Stomach (tissue), 9 donors: ENCODE measurements around the gene DTD1. TPM values are rescaled to one million over a fixed set of nuclear protein-coding genes. Genes with fewer than 3 reads are reported as not detected.

Source experiments
- DNase-seq, 2 donors: peaks; one replicate each; pipeline versions ENCODE4 v3.0.0 to v3.0.0-alpha.2; 2013 to 2019
- H3K27ac ChIP-seq, 5 donors: fragments of 200-600 bp in 4 of 5; sonication (generic) in 4 of 5; one replicate each; pipeline ENCODE4 v1.5.1; 2013 to 2019; ENCODE audit warnings: mild to moderate bottlenecking in 1 of 5, moderate library complexity in 1 of 5
- H3K27me3 ChIP-seq, 3 donors: fragments of 200-600 bp; sonication (generic); one replicate each; pipeline ENCODE4 v1.5.1; 2017 to 2019; ENCODE audit warnings: mixed run types in 1 of 3
- H3K36me3 ChIP-seq, 4 donors: fragments of 200-600 bp; sonication (generic); 1 replicate in 3 of 4; 2 replicates in 1 of 4; pipeline ENCODE4 v1.5.1; 2016 to 2019
- H3K4me1 ChIP-seq, 4 donors: fragments of 200-600 bp; sonication (generic); one replicate each; pipeline ENCODE4 v1.5.1; 2016 to 2019
- H3K4me3 ChIP-seq, 4 donors: fragments of 200-600 bp; sonication (generic) in 3 of 4; one replicate each; pipeline ENCODE4 v1.5.1; 2016 to 2019; ENCODE audit warnings: mild to moderate bottlenecking in 1 of 4
- H3K9me3 ChIP-seq, 4 donors: fragments of 200-600 bp; sonication (generic); one replicate each; pipeline ENCODE4 v1.5.1; 2016 to 2019
- EP300 ChIP-seq: sonication (generic); formaldehyde crosslinking; IDR thresholded peaks from one replicate; pipeline ENCODE4 v1.6.1; 2017; ENCODE audit warnings: antibody characterized with exemption
- POLR2A ChIP-seq, 4 donors: fragments of 450-650 bp; IDR thresholded peaks; one replicate each; pipeline ENCODE4 v1.6.1; 2016; ENCODE audit warnings: antibody characterized with exemption in 4 of 4, control low read depth in 2 of 4, mild to moderate bottlenecking in 1 of 4, moderate library complexity in 1 of 4
- POLR2AphosphoS5 ChIP-seq, 3 donors: sonication (generic); formaldehyde crosslinking; IDR thresholded peaks; one replicate each; pipeline ENCODE4 v1.6.1; 2016; ENCODE audit warnings: antibody characterized with exemption in 3 of 3
- WGBS, 5 donors: extraction: QIAGEN DNeasy Blood & Tissue Kit in 3 of 5; methylation state at CpG; one replicate each; pipeline versions ENCODE4 v1.1.5 to v1.1.7; 2013 to 2018; 5-methylcytosine and 5-hydroxymethylcytosine counted together
- intact Hi-C: fragments of 100-400 bp; cut with DNase I; formaldehyde crosslinking; loops from one replicate; pipeline ENCODE4 v1.15.1; 2023; ENCODE audit warnings: low total_unique reads
- polyA plus RNA-seq, 3 donors: library from polyadenylated mRNA; stranded (reverse); fragments of 200-250 nt; gene quantifications; one replicate each; pipeline ENCODE4 v1.2.3, GENCODE V29; 2013
- total RNA-seq, 5 donors: library from RNA; depleted of rRNA; stranded (reverse); fragments of >200 nt; gene quantifications; one replicate each; pipeline versions ENCODE4 v1.1.0 to v1.2.3, GENCODE V29; 2014 to 2016
- TF ChIP-seq, protein P1 (sequence below), 7 experiments: fragments of 450-650 bp in 4 of 7; fragments of 200-600 bp in 3 of 7; sonication (generic) in 3 of 7; IDR thresholded peaks; one replicate each; pipeline ENCODE4 v1.5.1; 2016 to 2019; ENCODE audit warnings: antibody characterized with exemption in 7 of 7, control low read depth in 2 of 7, mild to moderate bottlenecking in 1 of 7
- donor health status: healthy with polysubstance abuse.
- donor health status: Bipolar disorder and iron deficiency.
- donor health status: healthy.

The DTD1 gene
- total and polyA plus RNA-seq, 8 donors, result 4.5 to 30.4 (median 15.7) TPM; not detected in 1

DNA sequence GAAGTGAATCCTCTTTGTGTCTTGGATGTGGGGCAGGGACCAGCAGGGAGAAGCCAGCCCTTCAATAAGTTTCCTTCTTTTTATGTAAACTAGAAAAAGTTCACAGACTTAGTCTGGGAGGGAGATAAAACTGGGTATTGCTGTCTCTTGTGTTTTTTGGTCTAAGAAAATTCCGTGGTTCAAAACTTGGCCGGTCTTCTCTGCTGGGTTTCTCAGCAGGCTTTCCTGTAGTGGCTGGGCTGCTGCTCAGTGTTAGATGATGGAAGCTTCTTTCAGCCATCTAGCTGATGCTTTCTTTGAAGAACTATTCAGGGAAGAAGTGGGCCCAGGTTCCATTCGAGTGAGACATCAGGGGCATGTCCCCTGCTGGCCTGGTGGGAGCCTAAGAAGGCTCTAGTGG, 155.0 kb downstream of the DTD1 start:
- intact Hi-C loops, result no loop called here
- WGBS, 5 donors, result 75 to 91% (median 77%) methylated on average over 3 of the region's 3 CpGs
- H3K27ac ChIP-seq, result no peak overlapping the region

DNA sequence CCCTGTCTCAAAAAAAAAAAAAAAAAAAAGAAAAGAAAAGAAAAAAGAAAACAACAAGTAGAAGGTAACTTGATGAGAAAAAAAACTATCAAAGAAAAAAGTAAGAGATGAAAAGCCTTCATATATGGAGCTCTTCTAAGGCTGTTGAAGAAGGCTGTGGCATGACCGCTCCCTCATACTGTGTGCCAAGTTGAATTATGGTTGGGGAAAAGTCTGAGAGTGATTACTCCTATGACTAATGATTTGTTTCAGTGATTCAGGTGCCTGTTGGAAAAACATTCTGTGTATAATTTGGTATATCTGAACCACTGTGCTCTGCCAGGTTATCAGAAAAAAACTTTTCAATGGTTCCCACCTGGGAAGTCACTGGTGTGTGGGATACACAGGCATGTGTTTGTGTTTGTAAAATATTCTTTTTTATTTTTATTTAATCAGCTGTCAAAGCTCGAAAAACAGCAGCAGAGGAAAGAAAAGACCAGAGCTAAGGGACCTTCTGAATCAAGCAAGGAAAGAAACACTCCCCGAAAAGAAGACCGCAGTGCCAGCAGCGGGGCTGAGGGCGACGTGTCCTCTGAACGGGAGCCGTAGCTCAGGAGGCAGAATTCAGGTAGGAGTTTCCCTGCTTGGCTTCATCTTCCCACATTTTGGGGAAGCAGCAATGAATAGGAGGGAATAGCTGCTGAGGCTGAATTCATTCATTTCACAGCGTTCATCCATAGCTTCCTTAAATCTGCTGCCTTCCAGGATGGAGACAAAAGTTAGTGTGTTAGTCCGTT, 156.0 kb downstream of the DTD1 start:
- peaks cover 3 to 36% (median 20%) of the 10 kb centered on the region in 4 donors for H3K36me3 ChIP-seq
- no peaks in the 10 kb centered on the region for H3K27me3 ChIP-seq
- H3K4me1 ChIP-seq, result peaks cover 0 to 7% (median 0%) of the 10 kb centered on the region in 4 donors
- WGBS, 5 donors, result 82 to 92% (median 90%) methylated on average over 11 of the region's 11 CpGs
- no peak for DNase-seq
- no peak overlapping the region for H3K4me3 ChIP-seq
- intact Hi-C loops, result no loop called here
- H3K9me3 ChIP-seq, result no peaks in the 10 kb centered on the region
- TF ChIP-seq, protein P1, sequence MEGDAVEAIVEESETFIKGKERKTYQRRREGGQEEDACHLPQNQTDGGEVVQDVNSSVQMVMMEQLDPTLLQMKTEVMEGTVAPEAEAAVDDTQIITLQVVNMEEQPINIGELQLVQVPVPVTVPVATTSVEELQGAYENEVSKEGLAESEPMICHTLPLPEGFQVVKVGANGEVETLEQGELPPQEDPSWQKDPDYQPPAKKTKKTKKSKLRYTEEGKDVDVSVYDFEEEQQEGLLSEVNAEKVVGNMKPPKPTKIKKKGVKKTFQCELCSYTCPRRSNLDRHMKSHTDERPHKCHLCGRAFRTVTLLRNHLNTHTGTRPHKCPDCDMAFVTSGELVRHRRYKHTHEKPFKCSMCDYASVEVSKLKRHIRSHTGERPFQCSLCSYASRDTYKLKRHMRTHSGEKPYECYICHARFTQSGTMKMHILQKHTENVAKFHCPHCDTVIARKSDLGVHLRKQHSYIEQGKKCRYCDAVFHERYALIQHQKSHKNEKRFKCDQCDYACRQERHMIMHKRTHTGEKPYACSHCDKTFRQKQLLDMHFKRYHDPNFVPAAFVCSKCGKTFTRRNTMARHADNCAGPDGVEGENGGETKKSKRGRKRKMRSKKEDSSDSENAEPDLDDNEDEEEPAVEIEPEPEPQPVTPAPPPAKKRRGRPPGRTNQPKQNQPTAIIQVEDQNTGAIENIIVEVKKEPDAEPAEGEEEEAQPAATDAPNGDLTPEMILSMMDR (IDR thresholded peaks at IDR 0.05), result no peak
- TF ChIP-seq POLR2AphosphoS5 (IDR thresholded peaks at IDR 0.05) (no peak), POLR2A (IDR thresholded peaks at IDR 0.05) (no peak), EP300 (no peak)
- H3K27ac ChIP-seq, result no peak overlapping the region

More for the DNA sequence above, 155.0 kb downstream of the DTD1 start:
- Histone ChIP-seq H3K9me3 (no peaks in the 10 kb centered on the region), H3K36me3 (peaks cover 3 to 36% (median 20%) of the 10 kb centered on the region in 4 donors), H3K4me3 (no peak overlapping the region), H3K27me3 (no peaks in the 10 kb centered on the region), H3K4me1 (peaks cover 0 to 13% (median 0%) of the 10 kb centered on the region in 4 donors)
- DNase-seq, result no peak
- TF ChIP-seq POLR2A (IDR thresholded peaks at IDR 0.05), result no peak
- TF ChIP-seq POLR2AphosphoS5 (IDR thresholded peaks at IDR 0.05), result no peak
- TF ChIP-seq, protein P1 (IDR thresholded peaks at IDR 0.05), result no peak
- TF ChIP-seq EP300, result no peak

DNA sequence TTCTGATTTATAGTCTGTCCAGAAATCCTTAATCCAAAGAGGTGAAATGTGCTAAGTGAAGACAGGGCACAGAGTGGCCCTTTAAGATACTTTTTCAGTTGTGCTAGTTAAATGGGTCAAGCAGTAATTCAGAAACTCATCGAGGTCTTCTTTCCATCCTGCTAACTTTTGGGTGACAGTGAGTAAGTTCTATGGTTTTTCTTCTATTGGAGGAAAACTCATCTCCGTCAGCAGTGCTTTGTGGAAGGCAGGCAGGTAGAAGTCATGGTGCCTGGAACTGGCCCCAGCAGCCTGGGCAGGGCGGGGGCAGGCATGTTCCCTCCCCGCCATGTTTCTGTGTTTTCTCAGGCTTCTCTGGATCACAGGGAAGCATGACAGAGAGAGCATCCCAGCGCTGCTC, 159.2 kb downstream of the DTD1 start:
- Histone ChIP-seq H3K9me3 (no peaks in the 10 kb centered on the region), H3K4me3 (no peak overlapping the region), H3K27ac (no peak overlapping the region), H3K27me3 (no peaks in the 10 kb centered on the region), H3K36me3 (peaks cover 3 to 36% (median 20%) of the 10 kb centered on the region in 4 donors), H3K4me1 (no peaks in the 10 kb centered on the region)
- intact Hi-C loops, result no loop called here
- DNase-seq, result no peak
- WGBS, 5 donors, result 74 to 88% (median 83%) methylated on average over 4 to 5 of the region's 5 CpGs
- TF ChIP-seq POLR2A (IDR thresholded peaks at IDR 0.05) (no peak), EP300 (no peak), POLR2AphosphoS5 (IDR thresholded peaks at IDR 0.05) (no peak)
- TF ChIP-seq, protein P1 (IDR thresholded peaks at IDR 0.05), result no peak

DNA sequence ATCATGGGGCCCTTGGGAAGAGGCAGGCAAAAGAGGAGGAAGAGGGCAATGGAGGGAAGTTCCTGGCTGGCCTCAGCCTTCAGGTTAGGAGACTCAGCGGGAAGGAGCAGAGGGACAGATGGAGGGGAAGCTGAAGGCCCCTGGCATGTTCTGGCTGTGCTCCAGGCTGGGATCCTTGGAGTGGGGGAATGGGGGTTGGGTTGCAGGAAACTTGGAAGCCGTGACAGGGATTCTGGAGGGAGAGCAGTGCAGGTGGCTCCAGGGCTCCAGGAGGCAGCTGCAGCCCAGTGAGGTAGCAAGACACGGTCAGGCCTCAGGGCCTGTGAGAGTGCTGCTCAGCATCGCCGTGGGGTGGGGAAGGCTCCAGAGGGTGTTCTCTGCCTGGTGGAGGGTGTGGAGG, 161.1 kb downstream of the DTD1 start:
- no peak for DNase-seq
- H3K4me1 ChIP-seq, result no peaks in the 10 kb centered on the region
- H3K27ac ChIP-seq, result no peak overlapping the region
- intact Hi-C loops, result no loop called here
- no peak overlapping the region for H3K4me3 ChIP-seq
- TF ChIP-seq, protein P1 (IDR thresholded peaks at IDR 0.05), result no peak
- TF ChIP-seq POLR2A (IDR thresholded peaks at IDR 0.05), result no peak
- no peak for TF ChIP-seq POLR2AphosphoS5 (IDR thresholded peaks at IDR 0.05)
- TF ChIP-seq EP300, result no peak
- H3K27me3 ChIP-seq, result no peaks in the 10 kb centered on the region
- 78 to 90% (median 84%) methylated on average over 5 of the region's 5 CpGs for WGBS, 5 donors
- no peaks in the 10 kb centered on the region for H3K9me3 ChIP-seq
- H3K36me3 ChIP-seq, result peaks cover 3 to 34% (median 19%) of the 10 kb centered on the region in 4 donors
